GM12891 (cell line): Measurements from ENCODE around the gene GBP7.

Source experiments
- DNase-seq: peaks from one replicate; pipeline ENCODE4 v3.0.0; 2011; ENCODE audit warnings: low spot score; ENCODE audit not compliant: insufficient read length
- FAIRE-seq: peaks from 2 replicates; lab custom pipeline; 2011; peaks lifted over from hg19 to GRCh38; lab: Jason Lieb, UNC
- PAX5 ChIP-seq: IDR thresholded peaks from 2 replicates; pipeline ENCODE4 v1.6.1; 2011; ENCODE audit warnings: low read length, moderate library complexity, mild to moderate bottlenecking; ENCODE audit not compliant: insufficient read depth, severe bottlenecking
- POLR2A ChIP-seq: IDR thresholded peaks from 2 replicates; pipeline ENCODE4 v1.6.1; 2011; ENCODE audit warnings: low read depth, low read length, control low read depth
- POLR2AphosphoS5 ChIP-seq: IDR thresholded peaks from 2 replicates; pipeline ENCODE4 v1.6.1; 2011; ENCODE audit warnings: low read depth, low read length, control low read depth
- POU2F2 ChIP-seq: IDR thresholded peaks from 2 replicates; pipeline ENCODE4 v1.6.1; 2011; ENCODE audit warnings: low read depth, mild to moderate bottlenecking, control low read depth, low read length, moderate library complexity
- SPI1 ChIP-seq: IDR thresholded peaks from 2 replicates; pipeline ENCODE4 v1.6.1; 2011; ENCODE audit warnings: low read depth, low read length, control low read depth
- TAF1 ChIP-seq: IDR thresholded peaks from 2 replicates; pipeline ENCODE4 v1.6.1; 2011; ENCODE audit warnings: low read depth, low read length, control low read depth

GBP7 gene

DNA sequence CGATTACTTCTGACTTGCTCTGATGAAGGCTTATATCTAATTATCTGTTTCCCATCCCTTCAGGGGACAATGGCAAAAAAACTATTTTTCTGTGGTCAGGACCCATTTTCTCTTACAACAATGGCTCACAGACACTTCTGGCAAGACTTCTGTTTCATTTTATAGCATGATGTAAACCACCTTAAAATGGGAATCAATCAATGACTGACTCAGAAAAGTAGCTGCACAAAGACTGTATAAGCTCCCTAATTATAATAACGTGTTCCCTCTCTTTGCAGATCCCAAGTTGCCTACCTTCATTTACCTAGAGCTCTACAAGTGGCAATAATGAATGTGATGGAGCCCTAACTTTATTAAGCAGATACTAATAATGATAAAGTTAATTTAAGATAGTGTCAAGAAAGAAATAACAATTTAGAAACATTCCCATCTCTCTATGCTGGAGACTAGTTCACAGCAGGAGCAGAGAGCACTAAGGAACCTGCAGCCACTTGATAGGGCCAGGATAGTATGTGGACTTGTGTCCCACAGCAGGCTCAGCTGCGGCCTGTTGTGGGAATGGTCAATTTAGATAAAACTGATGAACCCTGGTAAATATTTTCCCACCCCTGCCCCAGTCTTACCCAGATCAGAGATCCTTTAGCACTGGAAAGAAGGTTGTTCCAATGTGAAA, 50.4 kb downstream of the GBP7 start:
- FAIRE-seq: no peak
- TF ChIP-seq PAX5 (no peak), POLR2A (no peak), TAF1 (no peak), POU2F2 (no peak), POLR2AphosphoS5 (no peak), SPI1 (no peak)
- no peak for DNase-seq

DNA sequence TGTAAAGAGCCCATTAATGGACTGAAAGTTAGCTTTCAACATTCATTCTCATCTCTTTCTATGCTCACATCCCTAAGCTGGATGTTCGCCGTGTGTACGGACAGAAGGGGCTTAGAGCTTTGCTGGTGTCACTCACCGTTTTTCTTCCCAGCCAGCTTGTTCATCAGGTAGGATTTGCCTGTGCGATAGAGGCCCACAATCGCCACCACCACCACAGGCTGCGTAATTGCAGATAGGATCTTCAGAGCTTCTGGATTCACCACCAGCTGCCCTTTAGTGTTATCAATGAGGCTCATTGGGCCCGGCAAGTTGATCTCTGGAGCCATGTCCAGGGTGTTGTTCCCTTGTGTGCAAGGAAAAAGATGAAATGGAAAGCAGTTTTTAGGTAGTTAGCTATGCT, 54.2 kb downstream of the GBP7 start:
- TF ChIP-seq TAF1: no peak
- no peak for TF ChIP-seq POU2F2
- no peak for TF ChIP-seq SPI1
- TF ChIP-seq POLR2AphosphoS5: no peak
- no peak for TF ChIP-seq PAX5
- no peak for TF ChIP-seq POLR2A
- FAIRE-seq: no peak
- DNase-seq: no peak

DNA sequence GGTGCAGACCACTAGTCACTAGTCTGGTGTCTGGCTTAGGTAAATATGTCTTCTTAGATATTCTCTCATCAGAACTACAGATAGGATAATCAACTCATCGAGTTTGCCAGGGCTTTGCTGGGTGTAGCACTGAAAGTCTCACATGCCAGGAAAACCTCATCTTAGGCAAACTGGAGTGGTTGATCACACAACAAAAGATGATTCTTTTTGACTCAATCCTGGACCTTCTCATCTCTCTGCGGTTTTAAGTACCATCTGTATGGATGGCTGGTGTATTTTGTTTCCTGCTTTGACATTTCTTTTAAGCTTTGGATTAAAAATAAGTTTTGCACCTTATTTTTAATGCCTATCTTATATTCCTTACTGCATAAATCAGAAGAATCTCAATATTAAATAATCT, 61.1 kb downstream of the GBP7 start:
- TF ChIP-seq TAF1: no peak
- TF ChIP-seq POLR2AphosphoS5: no peak
- TF ChIP-seq SPI1: no peak
- no peak for TF ChIP-seq POLR2A
- no peak for TF ChIP-seq POU2F2
- TF ChIP-seq PAX5: no peak
- no peak for DNase-seq
- no peak for FAIRE-seq

DNA sequence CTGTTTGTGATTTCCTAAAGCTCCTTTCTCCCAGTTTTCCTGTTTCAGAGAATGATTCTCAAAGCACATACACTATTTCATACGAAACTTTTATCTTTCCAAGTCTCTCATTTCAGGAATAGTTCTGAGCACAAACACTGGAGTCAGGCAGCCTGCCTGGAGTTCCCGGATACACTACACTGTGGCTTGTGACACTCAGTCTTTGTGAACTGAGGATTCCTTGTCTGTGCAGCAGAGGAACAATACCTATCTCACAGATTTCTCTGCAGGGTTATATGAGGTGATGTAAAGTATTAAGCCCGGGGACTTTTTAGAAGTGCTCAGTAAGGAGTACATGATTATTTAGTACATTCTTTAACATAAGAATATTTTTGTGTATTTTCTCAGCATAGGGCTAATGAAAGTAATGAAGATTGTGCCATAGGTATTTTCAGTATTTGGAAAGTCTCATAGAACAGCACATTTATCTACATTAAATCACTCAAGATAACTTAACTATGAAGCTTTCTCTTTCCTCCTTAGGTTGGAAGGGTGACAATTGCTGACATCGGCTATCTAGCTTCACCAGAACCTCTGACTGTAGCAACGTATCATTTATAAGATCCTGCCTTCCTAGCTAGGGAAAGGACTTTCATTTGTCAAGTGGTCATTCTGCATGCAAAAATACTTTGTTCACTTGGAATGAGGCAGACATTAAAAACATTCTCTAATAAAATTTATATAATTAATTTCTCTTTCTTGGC, 62.8 kb downstream of the GBP7 start:
- FAIRE-seq (no peak), DNase-seq (no peak)
- TF ChIP-seq PAX5 (no peak), POU2F2 (no peak), POLR2A (no peak), TAF1 (no peak), POLR2AphosphoS5 (no peak), SPI1 (no peak)

DNA sequence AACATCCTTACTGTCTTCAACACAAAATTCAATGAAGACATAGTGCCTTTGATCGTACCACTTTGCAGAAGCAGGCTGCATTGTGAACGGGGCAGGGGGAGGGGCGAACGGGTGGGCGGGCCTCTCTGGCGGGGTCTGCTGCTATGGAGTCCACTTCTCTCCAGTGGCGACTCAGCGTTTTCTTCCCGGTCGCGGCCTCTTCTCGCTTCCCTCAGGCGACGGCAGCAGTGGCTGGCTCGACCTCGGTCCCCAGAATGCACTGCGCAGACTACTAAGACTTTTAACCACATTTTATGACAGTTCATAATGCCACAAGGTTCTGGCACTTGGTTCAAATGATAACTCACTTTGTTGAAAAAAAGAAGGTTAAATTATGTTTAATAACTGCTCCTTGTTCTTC, 71.1 kb downstream of the GBP7 start:
- TF ChIP-seq PAX5 (no peak), SPI1 (no peak), POU2F2 (no peak), TAF1 (no peak), POLR2AphosphoS5 (no peak), POLR2A (no peak)
- FAIRE-seq: no peak

DNA sequence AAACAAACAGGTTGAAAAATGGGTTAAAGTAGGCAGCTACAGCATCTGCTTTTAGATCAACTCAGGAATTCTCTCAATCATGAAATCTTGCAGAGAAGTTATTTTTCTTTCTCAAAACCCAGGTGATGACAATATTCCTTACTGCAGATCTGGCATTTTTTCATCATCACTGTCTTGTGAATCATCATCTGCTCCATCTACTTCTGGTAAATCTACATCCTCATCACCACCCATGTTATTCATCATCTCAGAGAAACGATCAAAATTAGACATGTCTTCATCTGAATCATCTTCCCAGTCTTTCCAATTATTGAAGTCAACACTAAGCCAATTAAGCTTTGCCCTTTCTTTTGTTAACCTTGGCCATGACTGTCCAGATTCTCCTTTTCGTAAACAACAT, 71.7 kb downstream of the GBP7 start:
- no peak for FAIRE-seq
- TF ChIP-seq POLR2A (no peak), TAF1 (no peak), PAX5 (no peak), POU2F2 (no peak), POLR2AphosphoS5 (no peak)

More for the DNA sequence above, 71.1 kb downstream of the GBP7 start:
- no peak for DNase-seq

DNA sequence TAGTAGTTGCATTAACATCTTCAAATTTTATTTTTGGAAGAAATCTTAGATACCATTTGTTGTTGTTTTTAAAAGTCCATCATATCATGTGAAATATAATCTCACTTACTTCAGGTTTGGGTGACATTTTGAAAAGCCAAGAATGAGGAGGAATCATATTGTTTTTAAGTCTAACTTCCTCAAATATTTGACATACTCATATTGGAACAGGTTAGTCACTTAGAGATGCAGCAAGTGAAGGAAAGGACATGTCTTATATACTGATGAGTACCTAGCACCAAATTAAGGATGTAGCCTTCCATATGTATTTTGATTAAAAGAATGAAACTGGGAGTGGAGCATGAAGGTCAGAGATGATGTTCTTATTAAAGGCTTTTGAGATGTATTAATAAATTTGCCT, 73.8 kb downstream of the GBP7 start:
- FAIRE-seq (no peak), DNase-seq (no peak)
- TF ChIP-seq TAF1: no peak
- TF ChIP-seq POLR2AphosphoS5: no peak
- TF ChIP-seq POLR2A: no peak
- TF ChIP-seq POU2F2: no peak
- TF ChIP-seq SPI1: no peak
- no peak for TF ChIP-seq PAX5

More for the DNA sequence above, 71.7 kb downstream of the GBP7 start:
- DNase-seq: no peak

DNA sequence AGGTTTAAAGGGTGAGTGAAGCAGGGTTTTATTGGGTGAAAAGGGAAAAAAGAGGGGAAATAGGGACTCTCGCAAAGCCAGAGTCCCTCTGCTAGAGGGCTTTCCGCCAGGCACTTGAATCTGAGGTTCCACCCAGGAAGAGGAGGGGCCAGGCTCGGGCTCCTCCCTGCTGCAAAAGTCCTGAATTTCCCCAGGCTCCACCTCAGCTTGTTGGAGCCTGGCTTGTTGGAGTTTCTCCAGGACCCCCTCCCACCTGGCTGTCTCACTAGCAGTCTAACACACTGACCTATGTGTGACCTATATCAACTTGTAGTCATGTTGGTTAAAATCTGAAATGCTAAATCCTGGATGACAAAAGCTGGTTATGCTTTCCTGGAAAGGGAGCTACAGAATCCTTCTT, 75.4 kb downstream of the GBP7 start:
- FAIRE-seq (no peak), DNase-seq (no peak)
- TF ChIP-seq PAX5 (no peak), POLR2A (no peak), POU2F2 (no peak), TAF1 (no peak), POLR2AphosphoS5 (no peak), SPI1 (no peak)

DNA sequence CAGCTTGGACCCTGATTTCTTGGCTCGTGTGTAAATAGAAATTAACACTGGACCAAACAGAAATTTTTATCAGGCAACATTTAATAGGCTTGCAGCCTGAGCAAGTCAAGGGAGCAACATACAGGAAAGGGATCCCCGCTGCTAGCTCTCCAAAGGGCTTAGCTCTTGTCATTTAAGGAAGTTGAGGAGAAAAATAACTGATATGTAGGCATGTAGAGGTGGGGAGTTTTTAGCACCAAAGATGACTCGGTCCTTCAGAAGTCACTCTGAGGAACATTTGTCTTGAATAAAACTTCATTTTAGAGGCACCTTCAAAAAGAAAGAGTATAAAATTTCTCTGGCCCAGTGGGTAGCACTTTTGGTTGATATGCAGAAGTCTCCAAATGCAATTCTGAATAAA, 76.9 kb downstream of the GBP7 start:
- DNase-seq (no peak), FAIRE-seq (no peak)
- TF ChIP-seq POLR2A (no peak), POLR2AphosphoS5 (no peak), PAX5 (no peak), SPI1 (no peak), TAF1 (no peak), POU2F2 (no peak)
